Progenitor cell of endocrine pancreas (in vitro differentiated cells): Measurements from ENCODE around the gene DXO. TPM values are rescaled to one million over a fixed set of nuclear protein-coding genes. Genes with fewer than 3 reads are reported as not detected.

ENCODE experiments used
- DNase-seq: peaks from one replicate; pipeline ENCODE4 v3.0.0; 2021; ENCODE audit warnings: low spot score; ENCODE audit not compliant: unreplicated experiment
- H3K27ac Mint-ChIP-seq: 2 replicates; pipeline ENCODE4 v1.8.0; 2021; ENCODE audit warnings: mild to moderate bottlenecking, moderate library complexity, mixed read lengths
- H3K27me3 Mint-ChIP-seq: 2 replicates; pipeline ENCODE4 v1.8.0; 2021; ENCODE audit warnings: mixed read lengths
- H3K36me3 Mint-ChIP-seq: 2 replicates; pipeline ENCODE4 v1.8.0; 2022; ENCODE audit warnings: mixed read lengths; ENCODE audit not compliant: insufficient read depth
- H3K4me1 Mint-ChIP-seq: 2 replicates; pipeline ENCODE4 v1.8.0; 2021; ENCODE audit warnings: low read depth, mixed read lengths
- H3K4me3 Mint-ChIP-seq: 2 replicates; pipeline ENCODE4 v1.8.0; 2021; ENCODE audit warnings: low read depth, mild to moderate bottlenecking, moderate library complexity, mixed read lengths
- H3K9me3 Mint-ChIP-seq: 2 replicates; pipeline ENCODE4 v1.8.0; 2021; ENCODE audit warnings: low read depth, mixed read lengths
- total RNA-seq: library from RNA; stranded (reverse); gene quantifications from 2 replicates; pipeline ENCODE4 v1.2.1, GENCODE V29; 2021
- TF ChIP-seq, protein P1 (sequence below): fragments of 200-600 bp; sonication (generic); IDR thresholded peaks from one replicate; pipeline ENCODE4 v1.5.0; 2021; ENCODE audit warnings: antibody characterized with exemption, mild to moderate bottlenecking; ENCODE audit not compliant: unreplicated experiment

The DXO gene
- total RNA-seq, 1 donor from 2014 or later = 29.4 TPM

DNA sequence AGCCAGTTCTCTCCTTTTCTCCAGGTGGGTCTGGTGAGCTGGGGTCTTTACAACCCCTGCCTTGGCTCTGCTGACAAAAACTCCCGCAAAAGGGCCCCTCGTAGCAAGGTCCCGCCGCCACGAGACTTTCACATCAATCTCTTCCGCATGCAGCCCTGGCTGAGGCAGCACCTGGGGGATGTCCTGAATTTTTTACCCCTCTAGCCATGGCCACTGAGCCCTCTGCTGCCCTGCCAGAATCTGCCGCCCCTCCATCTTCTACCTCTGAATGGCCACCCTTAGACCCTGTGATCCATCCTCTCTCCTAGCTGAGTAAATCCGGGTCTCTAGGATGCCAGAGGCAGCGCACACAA is 26.8 kb downstream of the DXO start:
- peaks cover 11% of the 10 kb centered on the region for H3K27me3 Mint-ChIP-seq
- TF ChIP-seq, protein P1, sequence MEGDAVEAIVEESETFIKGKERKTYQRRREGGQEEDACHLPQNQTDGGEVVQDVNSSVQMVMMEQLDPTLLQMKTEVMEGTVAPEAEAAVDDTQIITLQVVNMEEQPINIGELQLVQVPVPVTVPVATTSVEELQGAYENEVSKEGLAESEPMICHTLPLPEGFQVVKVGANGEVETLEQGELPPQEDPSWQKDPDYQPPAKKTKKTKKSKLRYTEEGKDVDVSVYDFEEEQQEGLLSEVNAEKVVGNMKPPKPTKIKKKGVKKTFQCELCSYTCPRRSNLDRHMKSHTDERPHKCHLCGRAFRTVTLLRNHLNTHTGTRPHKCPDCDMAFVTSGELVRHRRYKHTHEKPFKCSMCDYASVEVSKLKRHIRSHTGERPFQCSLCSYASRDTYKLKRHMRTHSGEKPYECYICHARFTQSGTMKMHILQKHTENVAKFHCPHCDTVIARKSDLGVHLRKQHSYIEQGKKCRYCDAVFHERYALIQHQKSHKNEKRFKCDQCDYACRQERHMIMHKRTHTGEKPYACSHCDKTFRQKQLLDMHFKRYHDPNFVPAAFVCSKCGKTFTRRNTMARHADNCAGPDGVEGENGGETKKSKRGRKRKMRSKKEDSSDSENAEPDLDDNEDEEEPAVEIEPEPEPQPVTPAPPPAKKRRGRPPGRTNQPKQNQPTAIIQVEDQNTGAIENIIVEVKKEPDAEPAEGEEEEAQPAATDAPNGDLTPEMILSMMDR = no peak
- DNase-seq = no peak
- H3K36me3 Mint-ChIP-seq = no peaks in the 10 kb centered on the region
- H3K9me3 Mint-ChIP-seq = no peaks in the 10 kb centered on the region
- peaks cover 19% of the 10 kb centered on the region for H3K4me1 Mint-ChIP-seq
- H3K27ac Mint-ChIP-seq = peak overlapping the region; percentile 71
- H3K4me3 Mint-ChIP-seq = no peak overlapping the region

- peaks cover 11% of the 10 kb centered on the region for H3K27me3 Mint-ChIP-seq
- H3K36me3 Mint-ChIP-seq = no peaks in the 10 kb centered on the region
- H3K27ac Mint-ChIP-seq = no peak overlapping the region
- TF ChIP-seq, protein P1 = no peak
- DNase-seq = no peak
- no peaks in the 10 kb centered on the region for H3K9me3 Mint-ChIP-seq
- H3K4me1 Mint-ChIP-seq = peaks cover 19% of the 10 kb centered on the region
- no peak overlapping the region for H3K4me3 Mint-ChIP-seq
These were observed 28.2 kb downstream of the DXO start for GRCh38 chr6:31943742-31944141.

DNA sequence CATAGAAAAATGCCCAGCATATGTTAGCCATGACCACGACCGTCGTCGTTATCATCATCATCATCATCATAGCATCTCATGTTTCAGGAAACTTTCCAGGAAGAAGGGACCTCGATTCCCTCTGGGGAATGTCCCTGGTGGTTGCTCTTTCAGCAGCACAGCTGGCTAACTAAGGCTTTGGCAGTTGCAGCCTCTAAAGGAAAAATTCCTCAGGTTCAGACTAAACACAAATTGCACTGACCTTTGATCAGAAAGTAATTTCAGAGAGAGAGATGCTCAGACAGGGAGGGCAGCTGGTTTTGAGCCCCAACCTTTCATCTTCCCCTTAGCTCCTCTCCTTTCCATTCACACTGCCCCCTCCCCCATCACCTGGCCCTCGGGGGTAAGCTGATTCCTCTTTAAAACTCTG is 31.7 kb downstream of the DXO start:
- Mint-ChIP-seq H3K36me3 (no peaks in the 10 kb centered on the region), H3K4me1 (peaks cover 4% of the 10 kb centered on the region), H3K27ac (no peak overlapping the region), H3K9me3 (no peaks in the 10 kb centered on the region), H3K27me3 (peaks cover 5% of the 10 kb centered on the region), H3K4me3 (no peak overlapping the region)
- no peak for DNase-seq
- TF ChIP-seq, protein P1 = no peak

- Mint-ChIP-seq H3K36me3 (no peaks in the 10 kb centered on the region), H3K4me1 (peaks cover 3% of the 10 kb centered on the region), H3K4me3 (no peak overlapping the region), H3K27ac (no peak overlapping the region), H3K9me3 (no peaks in the 10 kb centered on the region), H3K27me3 (no peaks in the 10 kb centered on the region)
- TF ChIP-seq, protein P1 = no peak
- no peak for DNase-seq
These were observed 36.1 kb downstream of the DXO start for GRCh38 chr6:31935823-31936222.

- TF ChIP-seq, protein P1 = no peak
- no peak overlapping the region for H3K4me3 Mint-ChIP-seq
- no peaks in the 10 kb centered on the region for H3K36me3 Mint-ChIP-seq
- H3K4me1 Mint-ChIP-seq = no peaks in the 10 kb centered on the region
- H3K27me3 Mint-ChIP-seq = no peaks in the 10 kb centered on the region
- no peak for DNase-seq
- no peak overlapping the region for H3K27ac Mint-ChIP-seq
- H3K9me3 Mint-ChIP-seq = no peaks in the 10 kb centered on the region
These were observed 36.9 kb downstream of the DXO start for GRCh38 chr6:31935021-31935420.
